GM18498 (cell line): ENCODE measurements around the gene MARK4.
"Not testable (repeated sequence)": the region's sequence is repeated elsewhere in the genome, so short reads cannot be mapped to it uniquely, and the experiment has no call there.

Source experiments
- ATAC-seq: cut with Tn5 transposase; IDR thresholded peaks from one replicate; pipeline ENCODE4 v1.9.1; 2021; ENCODE audit warnings: mild to moderate bottlenecking, moderate library complexity; ENCODE audit not compliant: unreplicated experiment

MARK4 gene

GRCh38 chr19:45304141-45304926 lies 53.3 kb downstream of the MARK4 start:
- ATAC-seq: no peak

DNA sequence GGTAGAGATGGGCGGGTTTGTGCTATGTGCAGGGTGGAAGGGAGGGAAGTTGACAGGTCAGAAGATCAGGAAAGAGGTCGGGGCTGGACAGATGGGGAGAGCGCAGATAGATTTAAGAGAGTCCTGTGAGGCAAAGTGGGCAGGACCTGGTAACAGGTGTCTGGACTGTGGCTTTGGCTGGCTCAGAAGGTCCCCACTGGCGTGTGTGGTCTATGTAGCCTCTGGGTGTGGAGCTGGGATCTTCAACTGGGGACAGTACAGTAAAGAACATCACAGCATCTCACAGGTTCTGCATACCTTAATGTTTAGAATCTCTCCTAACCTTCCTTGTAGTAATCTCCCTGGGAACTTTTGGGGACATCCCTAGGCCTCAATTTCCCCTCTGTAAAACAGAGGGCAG lies 53.9 kb downstream of the MARK4 start:
- no peak for ATAC-seq

DNA sequence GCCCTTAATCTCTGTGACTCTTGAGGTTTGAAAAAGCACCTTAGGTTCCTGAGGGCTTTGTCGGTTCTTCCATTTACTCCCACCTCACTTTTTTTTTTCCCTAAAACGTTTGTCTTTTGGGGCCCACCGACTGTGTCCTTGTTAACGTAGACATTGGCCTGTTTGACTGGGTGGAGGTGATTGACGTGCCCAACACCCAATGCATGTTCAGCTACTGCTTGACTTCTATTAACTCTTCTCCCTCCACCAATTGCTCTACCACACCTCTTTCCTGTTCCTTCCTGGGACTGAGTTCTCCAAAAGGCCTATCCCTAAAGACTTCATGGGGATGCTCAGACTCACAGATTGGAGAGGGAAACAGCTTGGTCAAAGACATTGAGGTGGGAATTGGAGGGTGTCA lies 54.4 kb downstream of the MARK4 start:
- ATAC-seq: no peak

GRCh38 chr19:45306040-45306439 lies 55.0 kb downstream of the MARK4 start:
- ATAC-seq: no peak

DNA sequence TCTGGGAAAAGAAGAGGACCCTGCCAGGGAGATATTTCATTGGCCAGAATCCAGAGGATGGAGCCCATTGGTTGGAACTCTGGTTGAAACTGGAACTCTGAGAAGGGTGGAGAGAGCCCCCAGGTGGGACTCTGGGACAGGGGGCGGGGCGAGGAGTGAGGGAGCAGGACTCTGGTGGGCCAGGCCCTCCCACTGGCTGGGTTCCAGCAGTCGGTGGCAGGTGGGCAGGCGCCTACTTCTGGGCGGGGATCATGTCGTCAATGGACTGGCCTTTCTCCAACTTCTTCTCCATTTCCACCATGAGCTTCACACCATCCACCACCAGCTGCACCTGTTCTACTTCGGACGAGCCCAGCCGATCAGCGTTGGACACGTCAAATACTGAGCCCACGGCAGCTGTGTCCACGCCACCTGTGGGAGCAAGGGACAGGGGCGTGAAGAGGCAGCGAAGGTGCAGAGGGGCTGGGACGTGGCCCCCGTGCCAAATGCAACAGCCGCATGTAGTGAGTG lies 55.5 kb downstream of the MARK4 start:
- no peak for ATAC-seq

DNA sequence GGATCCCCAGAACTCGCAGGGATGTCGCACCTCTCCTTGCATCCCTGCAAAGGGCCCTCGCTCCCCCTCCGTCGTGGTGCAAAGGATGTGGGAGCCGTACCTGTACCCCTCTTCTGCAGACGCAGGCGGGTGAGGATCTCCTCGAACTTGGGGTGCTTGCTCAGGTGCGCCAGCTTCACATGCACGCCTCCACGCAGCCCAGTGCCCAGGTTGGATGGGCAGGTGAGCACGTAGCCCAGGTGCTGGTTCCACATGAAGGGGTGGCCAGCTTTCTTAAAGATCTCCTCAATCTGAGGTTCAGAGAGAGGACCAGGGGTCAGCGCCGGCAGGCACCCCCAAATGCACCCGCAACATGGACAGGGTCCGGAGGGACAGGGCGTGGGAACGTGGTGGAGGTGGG lies 56.3 kb downstream of the MARK4 start:
- ATAC-seq: no peak

DNA sequence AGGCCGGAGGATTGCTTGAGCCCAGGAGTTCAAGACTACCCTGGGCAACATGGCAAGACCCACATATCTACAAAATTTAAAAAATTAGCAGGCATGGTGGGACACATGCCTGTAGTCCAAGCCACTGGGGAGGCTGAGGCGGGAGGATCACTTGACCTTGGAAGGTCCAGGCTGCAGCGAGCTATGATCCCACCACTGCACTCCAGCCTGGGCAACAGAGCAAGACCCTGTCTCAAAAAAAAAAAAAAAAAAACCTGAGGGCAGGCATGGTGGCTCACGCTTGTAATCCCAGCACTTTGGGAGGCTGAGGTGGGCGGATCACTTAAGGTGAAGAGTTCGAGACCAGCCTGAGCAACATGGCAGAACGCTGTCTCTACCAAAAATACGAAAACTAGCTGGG lies 58.3 kb downstream of the MARK4 start:
- not testable (repeated sequence) for ATAC-seq

GRCh38 chr19:45311621-45312020 lies 60.5 kb downstream of the MARK4 start:
- ATAC-seq: no peak

GRCh38 chr19:45312285-45312684 lies 61.2 kb downstream of the MARK4 start:
- ATAC-seq: not testable (repeated sequence)

DNA sequence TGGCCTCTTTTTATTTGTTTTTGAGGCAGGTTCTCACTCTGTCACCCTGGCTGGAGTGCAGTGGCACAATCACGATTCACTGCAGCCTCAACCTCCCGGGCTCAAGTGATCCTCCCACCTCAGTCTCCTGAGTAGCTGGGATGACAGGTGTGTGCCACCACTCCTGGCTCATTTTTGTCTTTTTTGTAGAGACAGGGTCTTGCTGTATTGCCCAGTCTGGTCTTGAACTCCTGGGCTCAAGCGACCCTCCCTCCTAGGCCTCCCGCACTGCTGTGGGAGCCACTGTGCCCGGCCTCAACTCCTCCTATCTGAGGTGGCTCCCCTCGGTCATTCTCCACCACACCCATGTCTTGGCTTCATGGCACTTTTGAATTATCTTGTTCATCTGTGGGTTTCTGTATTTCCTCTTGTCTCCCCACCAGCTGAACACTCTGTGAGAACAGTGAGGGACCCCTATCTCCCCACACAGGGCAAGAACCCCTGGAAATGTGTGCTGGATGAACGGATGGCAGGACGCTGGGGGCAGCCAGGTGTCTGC lies 63.7 kb downstream of the MARK4 start:
- no peak for ATAC-seq

- no peak for ATAC-seq
These were observed 64.2 kb downstream of the MARK4 start for GRCh38 chr19:45315304-45315703.

GRCh38 chr19:45320997-45321775 lies 70.1 kb downstream of the MARK4 start:
- ATAC-seq: no peak

- no peak for ATAC-seq
These were observed 70.8 kb downstream of the MARK4 start for GRCh38 chr19:45321848-45322247.

DNA sequence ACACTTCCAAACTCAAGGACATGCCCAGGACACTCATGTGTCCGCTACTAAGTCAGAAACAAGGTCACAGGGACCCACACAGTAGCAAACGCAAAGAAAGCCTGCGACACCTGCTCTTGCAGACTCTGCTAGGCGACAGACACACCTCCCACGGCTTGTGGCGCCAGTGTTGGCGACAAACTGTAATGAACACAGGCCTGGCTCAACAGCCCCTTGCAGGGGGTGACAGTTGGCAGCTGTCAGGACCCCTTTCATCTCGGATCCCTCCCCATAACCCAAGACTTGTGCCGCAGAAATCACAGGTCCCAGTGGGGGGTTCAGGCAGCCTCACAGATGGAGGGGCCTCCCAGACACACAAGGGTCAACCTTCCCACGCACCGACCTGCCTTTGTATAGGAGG lies 71.2 kb downstream of the MARK4 start:
- ATAC-seq: no peak

DNA sequence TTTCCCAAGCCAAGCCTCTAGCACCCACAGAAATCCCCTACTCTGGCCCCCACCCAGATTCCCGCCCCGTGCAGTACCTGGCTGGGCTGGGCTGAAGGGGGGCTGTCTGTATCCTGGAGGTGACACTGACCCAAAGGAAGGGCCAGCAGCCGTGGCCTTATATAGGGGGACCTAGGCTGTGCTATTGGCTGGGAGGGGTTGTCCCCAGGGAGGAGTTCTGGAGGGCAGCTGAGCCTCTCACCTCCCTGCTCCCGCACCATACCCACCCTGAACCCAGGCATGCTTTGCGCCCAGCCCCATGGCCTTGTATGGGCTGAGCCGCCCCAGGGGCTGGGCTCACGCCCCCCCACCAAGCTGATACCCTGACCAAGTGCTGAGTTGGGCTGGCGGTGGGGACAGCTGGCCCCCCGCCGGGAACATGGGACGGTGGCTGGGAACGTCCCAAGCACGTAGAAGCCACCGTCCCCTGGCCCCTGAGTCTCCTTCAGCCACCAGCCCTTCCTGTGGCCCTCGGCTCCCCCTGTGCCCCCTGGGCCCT lies 71.7 kb downstream of the MARK4 start, which contains the start of gene CKM:
Gene CKM (minus strand): TSS at position 132 of the 538 bp plus-strand sequence. CDS start 3,162 bp downstream, outside the sequence.
- no peak for ATAC-seq

- no peak for ATAC-seq
These were observed 72.6 kb downstream of the MARK4 start for GRCh38 chr19:45323671-45324081.

DNA sequence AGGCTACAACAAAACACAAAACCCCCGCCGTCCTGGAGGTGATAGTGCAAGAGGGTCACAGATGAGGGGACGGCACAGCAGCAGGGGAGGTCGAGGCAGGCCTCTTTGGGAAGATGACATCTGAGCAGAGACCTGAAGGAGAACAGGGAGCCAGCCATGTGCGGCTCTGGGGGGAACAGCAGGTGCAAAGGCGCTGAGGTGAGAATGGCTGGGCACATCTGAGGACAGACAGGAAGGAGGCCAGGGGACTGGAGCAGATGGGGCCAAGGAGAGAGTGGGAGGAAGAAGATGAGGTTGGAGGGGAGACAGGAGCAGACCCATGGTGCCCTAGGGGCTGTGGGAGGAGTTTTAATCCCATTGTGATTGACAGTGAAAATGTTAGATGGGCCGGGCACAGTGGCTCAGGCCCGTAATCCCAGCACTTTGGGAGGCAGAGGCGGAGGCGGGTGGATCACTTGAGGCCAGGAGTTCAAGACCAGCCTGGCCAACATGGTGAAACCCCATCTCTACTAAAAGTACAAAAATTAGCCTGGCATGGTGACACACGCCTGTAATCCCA lies 73.4 kb downstream of the MARK4 start:
- ATAC-seq: no peak

DNA sequence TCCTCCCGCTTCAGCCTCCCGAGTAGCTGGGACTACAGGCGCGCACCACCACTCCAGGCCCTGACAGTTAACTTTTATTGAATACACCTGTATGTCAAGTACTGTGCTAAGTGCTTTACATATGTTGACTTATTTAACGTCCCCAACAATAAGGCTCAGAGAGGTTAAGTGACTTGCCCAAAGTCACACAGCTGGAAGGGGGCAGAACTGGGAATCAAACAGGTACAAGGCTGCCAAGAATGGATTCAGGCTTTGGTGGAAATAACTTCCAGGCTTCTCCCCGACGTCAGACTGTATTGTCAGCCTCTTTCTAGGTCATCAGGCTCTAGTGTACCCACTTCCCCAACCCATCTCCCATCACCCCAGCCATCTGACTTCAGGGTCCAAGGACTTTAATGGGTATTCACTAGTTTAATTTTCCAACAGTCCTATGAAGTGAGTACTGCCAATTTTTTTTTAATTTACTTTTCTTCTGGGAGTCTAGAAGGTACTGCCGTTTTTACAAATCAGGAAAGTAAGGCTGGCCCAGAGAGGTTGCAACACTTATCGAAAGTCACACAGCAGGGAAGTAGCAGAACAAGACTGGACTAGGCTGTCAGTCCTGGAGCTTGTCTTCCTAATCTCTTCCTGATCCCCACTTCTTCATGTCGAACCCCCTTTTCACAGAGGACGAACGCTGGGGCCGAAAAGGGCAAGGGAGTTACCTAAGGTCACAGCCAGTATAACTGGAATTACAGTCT lies 76.5 kb downstream of the MARK4 start:
- ATAC-seq: no peak

DNA sequence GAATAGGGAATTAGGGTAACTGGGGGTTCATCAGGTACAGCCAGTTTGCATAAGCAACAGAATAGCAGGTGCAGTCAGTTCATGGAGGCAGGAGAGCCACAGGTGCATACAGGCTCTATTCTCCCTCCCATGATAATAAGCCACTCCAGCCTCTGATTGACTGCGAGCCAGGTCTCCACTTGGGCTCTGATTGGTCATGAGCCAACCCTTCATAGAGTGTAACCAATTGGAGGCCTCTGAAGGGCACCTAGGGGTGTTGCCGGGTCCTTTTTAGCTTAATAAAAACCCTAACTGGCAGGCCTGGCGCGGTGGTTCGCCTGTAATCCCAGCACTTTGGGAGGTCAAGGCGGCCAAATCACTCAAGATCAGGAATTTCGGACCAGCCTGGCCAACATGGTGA lies 80.3 kb downstream of the MARK4 start:
- no peak for ATAC-seq

- no peak for ATAC-seq
These were observed 82.7 kb downstream of the MARK4 start for GRCh38 chr19:45333609-45334303.
